Natural killer cell treated with Interleukin-12 subunit alpha and Interleukin-12 subunit beta and Interleukin-15 and Interleukin-18, amount 100 ng/mL, for 72 hours (primary cell): Measurements from ENCODE around the gene STK11. TPM values are rescaled to one million over a fixed set of nuclear protein-coding genes. Genes with fewer than 3 reads are reported as not detected.
A peak's percentile ranks its signal among the peaks of the same experiment; 100 is the strongest.

Source experiments
- ATAC-seq, 2 donors: fragments of 150-1000 bp; cut with Tn5 transposase in 1 of 2; sonication (Bioruptor Pico), chemical (Tn5 transposase) in 1 of 2; 2 replicates each; pipeline ENCODE4 v1.10.0; 2021
- DNase-seq: peaks from one replicate; pipeline ENCODE4 v3.0.0; 2022; ENCODE audit warnings: low spot score
- H3K27ac Mint-ChIP-seq, 2 donors: 1 replicate in 1 of 2; 2 replicates in 1 of 2; pipeline ENCODE4 v1.8.0; 2022; ENCODE audit warnings: mixed read lengths in 2 of 2, mild to moderate bottlenecking in 1 of 2, moderate library complexity in 1 of 2
- H3K27me3 Mint-ChIP-seq, 2 donors: 1 replicate in 1 of 2; 2 replicates in 1 of 2; pipeline ENCODE4 v1.8.0; 2022; ENCODE audit warnings: mixed read lengths in 2 of 2
- H3K36me3 Mint-ChIP-seq: one replicate; pipeline ENCODE4 v1.8.0; 2022; ENCODE audit warnings: mixed read lengths
- H3K4me1 Mint-ChIP-seq, 2 donors: 1 replicate in 1 of 2; 2 replicates in 1 of 2; pipeline ENCODE4 v1.8.0; 2022; ENCODE audit warnings: low read depth in 2 of 2, mixed read lengths in 2 of 2, mild to moderate bottlenecking in 1 of 2
- H3K4me3 Mint-ChIP-seq: one replicate; pipeline ENCODE4 v1.8.0; 2022; ENCODE audit warnings: mixed read lengths
- H3K9me3 Mint-ChIP-seq: 2 replicates; pipeline ENCODE4 v1.8.0; 2022; ENCODE audit warnings: mixed read lengths
- total RNA-seq, 2 donors: library from RNA; stranded (reverse); gene quantifications; one replicate each; pipeline ENCODE4 v1.2.3, GENCODE V29; 2022

The STK11 gene
- total RNA-seq, 2 donors from 2014 or later: 50.9 to 79.2 TPM

DNA sequence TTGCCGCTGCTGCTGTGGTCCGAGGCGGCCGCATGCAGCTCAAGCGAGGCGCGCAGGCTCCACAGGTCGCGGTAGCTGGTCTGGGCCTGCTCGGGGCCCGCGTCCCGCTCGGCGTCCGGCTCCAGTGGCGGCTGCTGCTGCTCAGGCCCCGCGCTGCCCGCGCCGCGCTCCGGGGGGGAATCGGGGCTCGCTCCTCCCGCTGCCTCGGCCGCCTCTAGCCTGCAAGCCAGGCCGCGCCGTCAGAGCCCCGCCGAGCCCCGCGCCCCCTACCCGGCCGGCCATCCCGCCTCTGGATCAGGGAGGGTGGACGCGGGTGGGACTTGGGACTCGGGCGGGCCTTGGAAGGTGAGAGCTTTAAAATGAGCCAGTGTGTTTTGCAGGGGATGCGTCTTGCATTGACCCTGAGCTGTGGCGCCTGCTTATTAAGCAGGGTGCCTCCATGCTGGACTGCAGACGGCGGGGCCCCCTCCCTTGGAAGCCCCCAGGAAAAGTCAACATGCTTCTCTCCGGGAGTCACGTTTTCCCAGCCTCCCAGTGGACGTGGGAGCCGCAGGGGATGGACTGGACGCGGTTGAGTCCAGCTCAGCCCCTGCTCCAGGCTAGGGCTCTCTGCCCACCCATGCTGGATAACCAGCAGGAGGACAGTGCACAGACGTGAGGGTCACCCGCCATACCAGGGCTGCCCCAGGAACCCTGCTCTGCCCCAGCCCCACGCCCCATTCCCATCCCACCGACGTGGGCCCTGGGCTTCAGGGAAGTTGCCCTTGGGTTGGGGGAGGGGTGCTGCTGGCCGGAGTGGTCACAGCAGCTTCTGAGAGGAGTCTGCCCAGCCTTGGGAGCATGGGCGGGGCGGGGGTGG is 24.6 kb downstream of the STK11 start:
- Mint-ChIP-seq H3K27ac (no peak overlapping the region), H3K4me1 (no peaks in the 10 kb centered on the region), H3K4me3 (no peak overlapping the region), H3K36me3 (no peaks in the 10 kb centered on the region), H3K27me3 (no peaks in the 10 kb centered on the region), H3K9me3 (no peaks in the 10 kb centered on the region)
- no peak for DNase-seq
- ATAC-seq: no peak

DNA sequence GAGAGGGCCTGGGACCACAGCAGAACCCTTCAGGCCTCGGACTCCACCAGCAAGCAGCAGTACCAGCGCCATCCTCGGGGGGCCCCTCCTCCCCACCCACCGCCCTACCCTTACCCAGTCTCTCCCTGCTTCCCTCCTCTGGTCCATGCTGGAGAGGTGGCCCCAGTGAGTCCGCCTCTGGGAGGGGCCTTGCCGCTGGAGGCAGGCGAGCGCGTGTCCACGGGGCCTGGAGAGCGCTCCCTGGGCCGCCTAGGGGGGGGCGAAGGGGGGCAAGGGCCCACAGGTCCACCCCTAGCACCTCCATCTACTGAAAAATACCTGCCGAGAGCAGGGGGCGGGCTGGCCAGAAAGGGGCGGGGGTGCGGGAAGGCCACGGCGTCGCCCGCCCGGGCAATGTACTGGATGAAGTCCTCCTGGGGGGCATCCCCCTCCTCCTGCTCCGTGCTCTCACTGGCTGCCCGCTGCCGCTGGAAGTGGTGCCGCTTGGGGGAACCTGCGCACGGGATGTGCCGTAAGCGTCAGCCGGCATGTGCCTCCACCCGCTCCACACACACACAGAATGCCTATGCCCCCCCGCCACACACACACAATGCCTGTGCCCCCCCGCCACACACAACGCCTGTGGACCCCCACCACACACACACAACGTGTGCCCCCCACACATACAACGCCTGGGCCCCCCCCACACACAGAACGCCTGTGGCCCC is 25.4 kb downstream of the STK11 start:
- DNase-seq (no peak), ATAC-seq (no peak)
- Mint-ChIP-seq H3K4me3 (no peak overlapping the region), H3K27me3 (no peaks in the 10 kb centered on the region), H3K27ac (no peak overlapping the region), H3K9me3 (no peaks in the 10 kb centered on the region), H3K36me3 (no peaks in the 10 kb centered on the region), H3K4me1 (no peaks in the 10 kb centered on the region)

DNA sequence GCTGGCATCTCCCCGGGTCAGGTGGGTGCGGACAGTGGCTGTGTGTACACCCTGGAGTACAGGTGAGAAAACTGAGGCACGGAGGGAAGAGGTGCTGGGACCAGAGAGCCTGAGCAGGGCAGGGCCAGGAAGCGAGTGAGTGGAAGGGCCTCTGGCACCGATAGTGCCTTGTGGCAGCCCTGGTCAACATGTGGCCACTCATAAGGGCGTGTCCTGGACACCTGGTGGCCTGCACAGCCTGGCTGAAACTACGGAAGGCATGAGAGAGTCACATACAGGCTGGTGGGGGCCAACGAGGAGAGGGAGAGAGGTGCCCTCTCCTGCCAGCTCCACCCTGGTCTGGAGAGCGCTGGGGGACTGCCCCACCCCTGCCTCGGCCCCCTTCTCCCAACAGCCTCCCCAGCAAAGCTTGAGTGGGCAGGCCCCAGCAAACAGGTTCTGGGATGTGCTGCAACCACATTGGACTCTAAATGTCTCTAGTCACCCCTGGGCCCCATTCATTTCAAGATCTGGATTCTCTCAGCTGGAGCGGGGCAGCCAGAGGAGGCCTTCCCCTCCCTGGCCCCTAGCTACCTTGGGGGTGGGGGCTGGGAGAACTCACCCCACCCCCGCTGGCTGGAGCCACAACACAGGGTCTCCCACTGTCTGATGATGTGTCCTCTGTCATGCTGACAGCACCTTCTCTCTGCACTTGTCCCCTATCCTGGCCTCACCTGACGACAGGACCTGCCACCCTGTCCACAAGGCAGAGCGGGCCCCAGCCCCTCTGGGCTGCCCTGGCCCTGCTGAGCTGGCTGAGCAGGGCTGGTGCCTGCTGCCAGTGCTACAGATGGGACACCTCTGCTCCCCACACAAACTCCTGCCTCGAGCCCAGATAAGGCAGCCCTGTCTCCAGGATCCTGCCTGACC is 26.4 kb downstream of the STK11 start:
- Mint-ChIP-seq H3K4me1 (no peaks in the 10 kb centered on the region), H3K9me3 (no peaks in the 10 kb centered on the region), H3K27ac (no peak overlapping the region), H3K4me3 (no peak overlapping the region), H3K36me3 (no peaks in the 10 kb centered on the region), H3K27me3 (no peaks in the 10 kb centered on the region)
- ATAC-seq (no peak), DNase-seq (no peak)

DNA sequence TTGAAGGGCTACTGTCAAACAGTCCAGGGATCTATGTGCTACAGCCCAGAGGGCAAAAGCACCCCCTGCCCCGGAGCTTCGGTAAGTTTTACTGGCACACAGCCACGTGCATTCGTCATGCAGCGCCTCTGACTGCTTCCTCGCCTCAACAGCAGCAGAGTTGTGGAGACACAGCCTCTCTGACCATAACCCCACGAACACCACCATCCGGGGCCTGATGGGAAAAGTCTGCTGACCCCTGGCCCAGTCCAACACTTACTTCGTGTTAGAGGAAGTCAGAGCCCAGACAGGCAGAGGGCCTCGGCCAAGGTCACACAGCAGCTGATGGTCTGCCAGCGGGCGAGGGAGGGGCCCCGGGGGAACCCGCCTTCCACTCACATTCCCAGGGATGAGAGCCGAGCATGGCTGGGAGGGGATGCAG is 27.1 kb downstream of the STK11 start:
- no peaks in the 10 kb centered on the region for H3K27me3 Mint-ChIP-seq
- no peak overlapping the region for H3K4me3 Mint-ChIP-seq
- ATAC-seq (no peak), DNase-seq (no peak)
- no peaks in the 10 kb centered on the region for H3K36me3 Mint-ChIP-seq
- H3K9me3 Mint-ChIP-seq: no peaks in the 10 kb centered on the region
- H3K27ac Mint-ChIP-seq: no peak overlapping the region
- no peaks in the 10 kb centered on the region for H3K4me1 Mint-ChIP-seq

DNA sequence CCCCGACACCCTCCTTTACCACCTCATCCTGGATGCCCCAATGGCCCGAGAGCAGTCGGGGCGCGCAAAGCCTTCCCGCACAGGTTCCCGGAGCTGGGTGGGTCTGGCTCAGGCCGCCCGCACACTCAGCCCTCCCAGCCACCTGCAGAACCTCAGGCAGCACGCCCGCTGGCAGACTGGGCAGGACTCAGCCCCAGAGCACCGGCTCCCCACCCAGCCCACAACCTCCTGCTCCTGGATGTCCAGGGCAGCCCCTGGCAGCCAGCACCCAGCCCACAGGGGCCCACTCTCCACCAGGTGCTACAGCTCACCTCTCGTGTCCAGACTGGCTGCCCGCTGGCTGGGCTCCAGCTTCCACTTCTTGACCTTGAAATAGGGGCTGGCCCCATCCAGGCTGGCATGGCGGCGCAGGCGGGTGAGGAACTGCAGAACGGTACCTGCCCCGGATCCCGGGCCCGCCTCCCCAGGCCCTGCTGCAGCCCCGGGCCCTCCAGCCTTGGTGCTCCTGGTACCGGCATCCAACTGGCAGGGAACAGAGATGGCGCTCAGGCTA is 27.6 kb downstream of the STK11 start:
- H3K4me1 Mint-ChIP-seq: peaks cover under 1% of the 10 kb centered on the region in 2 donors

DNA sequence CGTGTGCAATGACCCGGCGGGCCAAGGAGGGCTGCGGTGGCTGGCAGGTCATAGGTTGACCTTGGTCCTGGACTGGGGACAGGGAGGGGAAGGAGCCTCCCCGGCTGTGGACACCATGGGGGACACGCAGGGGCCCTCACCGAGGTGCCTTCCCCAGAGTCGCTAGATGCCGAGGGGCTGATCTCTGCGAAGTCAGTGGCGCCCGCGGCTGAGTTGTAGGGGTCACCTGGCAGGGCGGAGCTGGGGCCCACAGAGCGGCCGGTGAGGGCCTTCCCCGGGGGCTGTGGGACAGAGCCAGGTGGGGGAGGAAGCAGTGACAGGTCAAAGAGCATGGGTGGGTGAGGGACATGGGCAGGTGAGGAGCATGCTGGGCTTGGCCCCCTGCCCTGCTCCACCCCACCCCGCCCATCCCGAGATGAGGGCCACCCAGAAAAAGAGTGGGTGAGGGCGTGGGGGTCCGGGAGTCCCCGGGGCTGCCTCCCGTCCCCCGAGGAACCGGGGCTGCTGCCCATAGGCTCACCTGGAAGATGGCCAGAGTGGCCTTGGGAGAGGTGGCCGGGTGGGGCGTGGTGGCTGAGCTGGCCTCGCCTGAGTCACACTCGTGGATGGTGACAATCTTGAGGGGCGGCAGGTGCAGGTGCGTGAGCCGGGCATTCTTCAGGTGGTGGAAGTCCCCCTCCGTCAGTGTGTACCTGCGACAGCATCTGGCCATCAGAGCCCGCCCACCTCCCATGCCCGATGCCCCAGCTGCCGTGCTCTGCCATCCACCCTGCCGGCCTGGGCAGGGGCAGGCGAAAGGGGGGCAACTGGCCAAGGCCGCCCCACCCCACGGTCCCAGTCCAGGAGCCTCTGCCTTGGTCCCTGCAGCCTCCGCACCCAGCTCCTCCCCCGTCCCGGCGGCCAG is 28.7 kb downstream of the STK11 start:
- H3K27ac Mint-ChIP-seq: no peak overlapping the region
- no peaks in the 10 kb centered on the region for H3K9me3 Mint-ChIP-seq
- no peaks in the 10 kb centered on the region for H3K36me3 Mint-ChIP-seq
- no peak for DNase-seq
- no peak for ATAC-seq
- peaks cover 9 to 12% of the 10 kb centered on the region in 2 donors for H3K4me1 Mint-ChIP-seq
- H3K4me3 Mint-ChIP-seq: no peak overlapping the region
- H3K27me3 Mint-ChIP-seq: peaks cover 8 to 9% of the 10 kb centered on the region in 2 donors

More for the DNA sequence above, 27.6 kb downstream of the STK11 start:
- no peak for DNase-seq
- Mint-ChIP-seq H3K27me3 (peaks cover under 1% of the 10 kb centered on the region in 2 donors), H3K36me3 (no peaks in the 10 kb centered on the region), H3K4me3 (no peak overlapping the region), H3K27ac (no peak overlapping the region), H3K9me3 (no peaks in the 10 kb centered on the region)
- no peak for ATAC-seq

DNA sequence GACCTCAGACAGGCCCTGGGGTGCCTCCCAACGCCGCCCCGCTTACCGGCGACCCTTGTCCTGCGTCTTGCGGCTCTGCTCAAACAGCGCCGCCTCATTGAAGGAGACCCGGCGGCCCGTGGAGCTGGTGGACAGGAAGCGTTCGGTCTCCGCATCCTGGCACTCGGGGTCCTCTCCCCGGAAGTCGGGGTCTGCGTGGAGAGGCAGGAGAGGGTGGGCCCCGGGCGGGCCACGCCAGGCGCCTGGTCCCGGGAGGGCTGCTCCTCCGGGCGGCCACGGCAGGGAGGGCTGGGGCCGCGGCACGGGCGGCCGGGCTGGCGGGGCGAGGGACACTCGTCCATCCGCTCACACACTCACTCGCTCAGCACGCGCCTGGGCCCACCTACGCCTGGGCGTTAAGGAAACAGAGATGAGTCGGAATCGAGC is 29.4 kb downstream of the STK11 start:
- Mint-ChIP-seq H3K4me1 (peaks cover 11 to 14% of the 10 kb centered on the region in 2 donors), H3K27me3 (peaks cover 9 to 10% of the 10 kb centered on the region in 2 donors), H3K9me3 (no peaks in the 10 kb centered on the region), H3K36me3 (no peaks in the 10 kb centered on the region), H3K4me3 (no peak overlapping the region), H3K27ac (no peak overlapping the region)
- ATAC-seq (no peak), DNase-seq (no peak)

DNA sequence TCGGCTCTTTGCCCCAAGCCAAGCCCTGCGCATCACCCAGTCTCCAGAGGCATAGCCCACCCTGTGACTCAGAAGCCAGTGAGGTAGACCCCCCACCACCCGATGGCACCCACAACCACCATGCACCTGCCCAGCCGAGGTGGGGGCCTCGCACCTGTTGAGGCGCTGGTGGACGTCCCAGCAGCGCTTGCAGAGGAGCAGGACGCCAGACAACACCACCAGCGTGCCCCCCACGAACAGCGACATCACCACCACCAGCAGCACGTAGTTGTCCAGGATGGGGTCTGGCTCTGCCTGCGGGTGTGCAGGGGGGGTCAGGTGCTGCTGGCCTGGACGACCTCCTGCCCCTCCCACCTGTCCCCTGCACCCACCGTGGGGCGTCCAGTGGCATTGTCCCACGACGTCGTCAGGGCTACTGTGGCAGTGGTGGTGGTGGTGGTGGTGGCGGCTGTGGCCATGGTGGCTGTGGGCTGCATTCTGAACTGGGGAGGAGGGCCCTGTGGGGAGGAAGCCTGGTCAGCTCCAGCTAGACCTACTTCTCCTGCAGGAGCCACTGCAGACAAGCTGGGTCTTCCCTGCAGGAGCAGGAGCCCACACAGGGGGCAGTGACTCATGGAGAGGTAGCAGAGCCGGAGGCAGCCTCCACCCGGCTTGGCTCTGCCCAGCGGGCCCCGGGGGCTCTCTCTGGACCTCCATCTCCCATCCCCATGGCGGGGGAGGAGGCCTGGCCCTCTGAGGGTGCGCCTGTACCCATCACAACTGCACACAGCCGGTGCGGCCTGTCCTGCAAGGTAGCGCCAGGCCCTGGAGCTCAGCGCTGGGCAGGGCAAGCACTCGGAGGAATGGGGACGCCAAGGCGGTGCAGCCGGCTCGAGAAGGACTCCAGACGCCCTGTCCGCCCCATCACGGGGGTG is 30.3 kb downstream of the STK11 start:
- no peaks in the 10 kb centered on the region for H3K36me3 Mint-ChIP-seq
- H3K27ac Mint-ChIP-seq: no peak overlapping the region
- H3K9me3 Mint-ChIP-seq: no peaks in the 10 kb centered on the region
- ATAC-seq (no peak), DNase-seq (no peak)
- H3K4me3 Mint-ChIP-seq: no peak overlapping the region
- H3K27me3 Mint-ChIP-seq: peaks cover 9 to 10% of the 10 kb centered on the region in 2 donors
- H3K4me1 Mint-ChIP-seq: peaks cover 11 to 14% of the 10 kb centered on the region in 2 donors

DNA sequence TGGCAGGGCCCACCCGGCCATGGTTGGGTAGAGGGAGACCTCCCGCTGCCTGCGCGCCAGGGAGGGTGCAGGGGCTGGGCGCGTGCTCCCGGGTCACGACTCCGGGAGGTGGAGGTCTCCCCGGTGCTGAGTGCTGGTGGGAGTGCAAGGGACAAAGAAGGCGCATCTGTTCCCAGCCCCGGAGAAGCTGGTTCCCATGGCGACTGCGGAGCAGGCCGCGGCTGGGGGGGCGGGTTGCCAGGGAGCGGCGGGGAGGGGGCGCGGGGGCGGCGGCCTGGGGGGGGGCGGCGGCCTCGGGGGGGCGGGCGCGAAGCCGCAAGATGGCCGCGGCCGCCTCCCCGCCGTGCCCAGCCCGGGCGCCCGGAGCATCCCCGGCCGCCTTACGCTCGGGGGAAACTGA is 31.0 kb downstream of the STK11 start:
- Mint-ChIP-seq H3K27me3 (peaks cover 9 to 10% of the 10 kb centered on the region in 2 donors), H3K4me1 (peaks cover 14 to 18% of the 10 kb centered on the region in 2 donors), H3K36me3 (no peaks in the 10 kb centered on the region), H3K9me3 (no peaks in the 10 kb centered on the region), H3K4me3 (no peak overlapping the region), H3K27ac (no peak overlapping the region)
- DNase-seq (no peak), ATAC-seq (no peak)

DNA sequence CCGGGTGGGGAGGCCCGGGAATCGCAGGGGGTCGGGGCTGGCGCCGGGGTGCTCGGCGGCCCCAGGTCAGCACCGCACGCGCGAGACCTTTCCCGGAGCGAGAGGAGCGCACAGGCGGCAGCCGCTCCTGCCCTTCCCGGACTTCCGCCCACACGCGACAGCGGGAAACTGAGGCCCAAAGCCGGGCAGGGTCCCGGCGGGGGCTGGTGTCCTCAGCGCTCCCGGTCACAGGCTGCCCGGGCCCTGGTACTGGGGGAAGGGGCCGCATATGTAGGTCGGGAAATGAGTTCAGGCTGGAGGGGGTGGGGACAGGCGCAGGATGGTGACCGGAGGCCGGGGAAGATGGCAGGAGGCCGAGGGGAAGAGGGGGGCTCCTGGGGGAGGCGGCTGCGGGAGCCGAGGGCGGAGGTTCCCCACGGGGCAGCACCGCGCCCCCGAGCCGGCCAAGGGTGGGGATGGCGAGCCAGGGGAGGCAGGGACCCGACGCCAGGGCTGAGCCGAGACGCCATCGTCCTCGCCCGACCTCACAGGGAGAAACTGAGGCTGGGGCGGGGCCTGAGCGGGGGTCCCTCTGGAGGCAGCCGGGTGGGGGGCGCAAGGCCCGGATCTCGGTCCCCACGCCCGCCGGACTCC is 31.6 kb downstream of the STK11 start:
- Mint-ChIP-seq H3K27me3 (peaks cover 9 to 10% of the 10 kb centered on the region in 2 donors), H3K36me3 (no peaks in the 10 kb centered on the region), H3K4me3 (peak overlapping the region; percentile 58), H3K9me3 (no peaks in the 10 kb centered on the region), H3K27ac (no peak overlapping the region), H3K4me1 (peaks cover 15 to 20% of the 10 kb centered on the region in 2 donors)
- DNase-seq (no peak), ATAC-seq (no peak)

DNA sequence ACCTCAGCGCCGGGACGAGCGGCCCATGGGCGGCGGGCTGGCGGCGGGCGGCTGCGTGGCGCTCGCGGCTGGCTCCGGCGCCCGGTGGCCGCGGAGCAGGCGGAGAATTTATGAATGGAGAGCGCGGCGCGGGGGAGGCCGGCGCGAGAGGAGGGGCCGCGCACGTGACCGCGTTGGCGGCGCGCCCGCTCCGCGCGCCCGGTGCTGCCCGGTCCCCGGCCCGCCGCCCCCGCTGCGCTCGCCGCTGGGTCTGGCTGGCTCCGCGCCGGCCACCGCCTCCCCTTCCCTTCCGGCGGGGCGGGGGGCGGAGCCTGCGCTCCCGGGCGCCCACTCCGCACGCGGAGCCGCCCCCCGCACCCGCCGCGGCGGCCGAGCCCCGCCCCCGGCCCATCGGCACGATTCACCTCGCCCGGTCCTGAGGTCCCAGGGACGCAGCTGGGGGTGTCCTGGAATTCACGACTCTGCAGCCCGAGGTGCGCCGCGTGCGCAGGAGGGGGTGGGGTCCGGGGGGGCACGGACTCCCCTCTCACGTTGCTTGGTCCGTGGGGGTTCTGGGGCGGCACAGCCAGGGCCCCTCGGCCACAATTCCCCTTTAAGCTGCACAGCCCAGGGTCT is 32.3 kb downstream of the STK11 start, which contains the start of gene CBARP:
Gene CBARP (minus strand): TSS at position 252 of the 615 bp plus-strand sequence. CDS start 1,905 bp downstream, outside the sequence.
- ATAC-seq (no peak), DNase-seq (no peak)
- H3K27ac Mint-ChIP-seq: peak within 1 kb of the TSS; percentile 4 to 44

More for the DNA sequence above, 32.3 kb downstream of the STK11 start, which contains the start of gene CBARP:
- H3K4me1 Mint-ChIP-seq: peaks cover 15 to 20% of the 10 kb centered on the region in 2 donors
- no peaks in the 10 kb centered on the region for H3K9me3 Mint-ChIP-seq
- no peaks in the 10 kb centered on the region for H3K36me3 Mint-ChIP-seq
- peak within 1 kb of the TSS; percentile 85 for H3K4me3 Mint-ChIP-seq
- H3K27me3 Mint-ChIP-seq: peaks cover 9 to 10% of the 10 kb centered on the region in 2 donors
